Measurements from ENCODE around the gene USH2A. TPM values are rescaled to one million over a fixed set of nuclear protein-coding genes. Genes with fewer than 3 reads are reported as not detected.

The USH2A gene
- total RNA-seq, 2 donors from 2014 or later, result not detected

GRCh38 chr1:215640429-215641148 is 782.7 kb downstream of the USH2A start:
- Mint-ChIP-seq H3K4me3 (no peak overlapping the region), H3K27ac (no peak overlapping the region), H3K36me3 (no peaks in the 10 kb centered on the region), H3K9me3 (peaks cover 13% of the 10 kb centered on the region), H3K27me3 (no peaks in the 10 kb centered on the region), H3K4me1 (ENCODE audit: low read depth in 2 of 2) (no peaks in the 10 kb centered on the region)
- DNase-seq (ENCODE audit: low spot score), result no peak
- ATAC-seq, result no peak

GRCh38 chr1:215637041-215637573 is 786.1 kb downstream of the USH2A start:
- Mint-ChIP-seq H3K36me3 (no peaks in the 10 kb centered on the region), H3K9me3 (peaks cover 7% of the 10 kb centered on the region), H3K4me1 (ENCODE audit: low read depth in 2 of 2) (no peaks in the 10 kb centered on the region), H3K4me3 (no peak overlapping the region), H3K27ac (no peak overlapping the region), H3K27me3 (no peaks in the 10 kb centered on the region)
- ATAC-seq, result no peak
- no peak for DNase-seq (ENCODE audit: low spot score)

DNA sequence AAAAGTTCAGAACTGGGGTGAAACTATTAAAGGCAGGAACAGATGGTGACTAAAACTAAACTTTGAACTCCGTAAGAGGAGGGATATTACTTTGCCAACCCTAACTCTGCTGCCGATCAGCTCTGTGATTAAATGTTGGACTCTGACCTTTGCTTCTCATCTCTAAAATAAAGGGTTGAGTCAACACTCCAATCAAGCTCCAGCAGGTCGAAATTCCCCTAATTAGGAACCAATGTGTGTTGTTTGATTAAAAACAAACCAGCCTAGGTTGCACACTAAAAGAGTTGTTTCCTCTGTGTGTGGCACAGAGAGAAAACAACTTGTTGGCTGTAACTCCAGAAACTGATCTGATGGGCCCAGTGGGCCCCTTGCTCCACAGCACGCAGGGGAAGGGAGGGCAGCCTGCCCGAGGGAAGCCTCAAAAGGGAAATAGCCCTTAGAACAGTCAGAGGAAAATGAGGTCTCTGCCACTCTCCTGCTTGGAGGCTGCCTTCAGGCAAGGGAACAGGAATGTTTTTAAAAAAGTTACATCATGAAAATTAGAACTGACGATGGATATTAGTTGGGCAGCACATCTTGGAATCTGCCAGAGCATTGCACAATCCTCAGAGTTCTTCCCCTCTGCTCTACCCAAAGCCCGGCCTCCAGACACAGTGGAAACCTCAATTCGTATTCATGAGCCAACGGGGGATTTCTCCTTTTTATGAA is 786.8 kb downstream of the USH2A start:
- Mint-ChIP-seq H3K27ac (no peak overlapping the region), H3K9me3 (peaks cover 7% of the 10 kb centered on the region), H3K36me3 (no peaks in the 10 kb centered on the region), H3K4me3 (no peak overlapping the region), H3K4me1 (ENCODE audit: low read depth in 2 of 2) (no peaks in the 10 kb centered on the region), H3K27me3 (no peaks in the 10 kb centered on the region)
- DNase-seq (ENCODE audit: low spot score), result no peak
- ATAC-seq, result no peak

- Mint-ChIP-seq H3K4me3 (no peak overlapping the region), H3K36me3 (no peaks in the 10 kb centered on the region), H3K9me3 (peaks cover 7% of the 10 kb centered on the region), H3K27me3 (no peaks in the 10 kb centered on the region), H3K27ac (no peak overlapping the region), H3K4me1 (ENCODE audit: low read depth in 2 of 2) (no peaks in the 10 kb centered on the region)
- DNase-seq (ENCODE audit: low spot score), result no peak
- no peak for ATAC-seq
These were observed 787.4 kb downstream of the USH2A start for GRCh38 chr1:215635827-215636226.

DNA sequence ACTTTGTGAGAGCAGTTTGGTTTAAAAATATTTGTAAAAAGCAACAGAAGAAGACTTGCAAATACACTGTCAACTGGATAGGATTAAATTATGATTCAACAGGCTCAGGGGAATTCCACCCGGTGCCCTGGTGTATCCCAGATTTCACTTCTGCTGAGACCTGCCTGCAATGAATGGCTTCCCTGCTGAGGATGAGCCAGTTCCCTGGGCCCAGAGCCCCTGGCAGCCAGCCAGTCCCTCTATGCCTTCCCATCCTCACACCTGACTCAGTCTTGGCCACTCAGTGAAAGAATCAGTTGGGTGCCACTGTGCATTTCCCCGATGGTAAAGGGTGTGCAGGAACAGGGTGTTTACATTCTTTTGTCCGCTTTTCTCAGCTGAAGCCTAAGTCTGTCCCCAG is 791.8 kb downstream of the USH2A start:
- Mint-ChIP-seq H3K4me1 (ENCODE audit: low read depth in 2 of 2) (no peaks in the 10 kb centered on the region), H3K36me3 (no peaks in the 10 kb centered on the region), H3K27me3 (no peaks in the 10 kb centered on the region), H3K27ac (no peak overlapping the region), H3K4me3 (no peak overlapping the region), H3K9me3 (peaks cover 10% of the 10 kb centered on the region)
- DNase-seq (ENCODE audit: low spot score), result no peak
- ATAC-seq, result no peak

DNA sequence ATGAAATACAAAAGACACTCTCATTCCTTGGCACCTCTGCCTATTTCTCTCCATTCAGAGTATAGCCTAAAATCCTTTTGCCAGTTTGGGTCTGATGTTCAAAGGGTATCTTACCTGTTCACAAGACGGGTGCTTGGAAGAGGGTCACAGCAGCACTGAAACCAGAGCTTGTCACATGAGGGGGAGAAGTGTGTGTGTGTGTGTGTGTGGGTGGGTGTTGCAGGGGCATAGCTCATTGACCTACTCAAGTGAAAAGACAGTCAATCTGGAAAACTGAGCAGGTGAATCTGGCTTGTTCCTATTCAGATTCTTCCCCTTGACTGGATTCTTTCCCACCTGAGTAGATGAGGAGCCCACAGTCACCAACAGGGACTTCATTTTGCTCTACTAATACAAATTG is 792.2 kb downstream of the USH2A start:
- H3K27ac Mint-ChIP-seq, result no peak overlapping the region
- ATAC-seq (no peak), DNase-seq (ENCODE audit: low spot score) (no peak)
- H3K27me3 Mint-ChIP-seq, result no peaks in the 10 kb centered on the region
- H3K9me3 Mint-ChIP-seq, result peaks cover 10% of the 10 kb centered on the region
- no peaks in the 10 kb centered on the region for H3K36me3 Mint-ChIP-seq
- no peaks in the 10 kb centered on the region for H3K4me1 Mint-ChIP-seq (ENCODE audit: low read depth in 2 of 2)
- no peak overlapping the region for H3K4me3 Mint-ChIP-seq

DNA sequence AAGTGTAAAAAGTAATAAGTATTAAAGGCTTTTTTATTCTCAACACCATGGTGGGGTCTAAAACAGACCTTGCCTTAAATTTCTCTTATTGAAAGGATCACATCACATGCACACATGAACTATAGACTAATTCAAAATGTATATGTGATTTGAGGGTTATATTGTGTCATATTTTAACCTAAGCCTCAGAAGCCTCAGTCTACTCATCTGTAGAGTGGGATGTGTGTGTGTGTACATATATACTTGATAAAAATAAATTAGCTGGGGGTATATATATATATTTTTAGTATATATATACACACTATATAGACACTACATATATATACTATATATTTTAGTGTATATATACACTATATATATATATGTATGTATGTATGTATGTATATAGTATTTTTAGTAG is 797.3 kb downstream of the USH2A start:
- H3K4me3 Mint-ChIP-seq, result no peak overlapping the region
- peaks cover 4% of the 10 kb centered on the region for H3K9me3 Mint-ChIP-seq
- H3K36me3 Mint-ChIP-seq, result peaks cover 1% of the 10 kb centered on the region
- H3K27ac Mint-ChIP-seq, result no peak overlapping the region
- DNase-seq (ENCODE audit: low spot score) (no peak), ATAC-seq (no peak)
- H3K27me3 Mint-ChIP-seq, result no peaks in the 10 kb centered on the region
- no peaks in the 10 kb centered on the region for H3K4me1 Mint-ChIP-seq (ENCODE audit: low read depth in 2 of 2)

- Mint-ChIP-seq H3K36me3 (peaks cover 9% of the 10 kb centered on the region), H3K27me3 (no peaks in the 10 kb centered on the region), H3K9me3 (peaks cover 3% of the 10 kb centered on the region)
These were observed 800.1 kb downstream of the USH2A start for GRCh38 chr1:215623162-215623561.

DNA sequence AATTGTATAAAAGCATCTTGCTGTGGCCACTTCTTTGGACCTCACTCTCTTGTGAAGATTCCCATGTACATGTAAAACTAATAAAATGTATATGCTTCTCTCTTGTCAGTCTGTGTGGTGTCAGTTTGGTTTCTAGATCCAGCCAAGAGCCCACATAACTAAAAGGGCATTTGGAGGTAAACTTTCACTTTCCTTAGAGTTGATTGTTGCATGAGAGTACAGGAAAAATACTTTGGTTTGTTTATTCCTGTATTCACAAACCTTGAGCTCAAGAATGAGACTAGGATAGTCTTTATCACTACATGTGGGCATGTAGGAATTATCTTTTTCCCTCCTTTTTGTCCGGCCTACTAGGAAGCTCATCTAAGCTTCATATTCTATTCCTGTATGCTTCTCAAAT is 805.3 kb downstream of the USH2A start:
- H3K27me3 Mint-ChIP-seq, result no peaks in the 10 kb centered on the region
- peaks cover 0 to 2% of the 10 kb centered on the region in 2 donors for H3K4me1 Mint-ChIP-seq (ENCODE audit: low read depth in 2 of 2)
- peaks cover 3% of the 10 kb centered on the region for H3K9me3 Mint-ChIP-seq
- DNase-seq (ENCODE audit: low spot score), result no peak
- no peak for ATAC-seq
- peaks cover 9% of the 10 kb centered on the region for H3K36me3 Mint-ChIP-seq
- H3K4me3 Mint-ChIP-seq, result no peak overlapping the region
- no peak overlapping the region for H3K27ac Mint-ChIP-seq

More at GRCh38 chr1:215623162-215623561, 800.1 kb downstream of the USH2A start:
- Mint-ChIP-seq H3K27ac (no peak overlapping the region), H3K4me3 (no peak overlapping the region), H3K4me1 (ENCODE audit: low read depth in 2 of 2) (no peaks in the 10 kb centered on the region)
- DNase-seq (ENCODE audit: low spot score) (no peak), ATAC-seq (no peak)

DNA sequence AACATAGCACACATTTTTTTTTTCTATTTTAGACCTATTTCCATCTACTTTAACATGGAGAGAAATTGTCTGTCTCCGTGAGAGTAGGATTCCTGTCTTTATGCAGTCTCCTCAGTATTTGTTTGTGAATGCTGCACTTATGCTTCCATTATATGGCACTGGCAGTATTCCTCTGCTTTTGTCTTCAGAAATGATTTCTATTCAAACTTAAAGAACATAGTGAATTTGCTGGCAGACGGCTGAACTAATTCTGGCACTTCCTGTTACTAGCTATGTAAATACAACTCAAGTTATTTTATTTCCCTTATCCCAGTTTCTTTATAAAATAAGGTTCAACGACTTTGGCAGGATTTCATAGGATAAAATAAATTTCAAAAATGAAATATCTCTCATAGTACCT is 810.9 kb downstream of the USH2A start:
- no peaks in the 10 kb centered on the region for H3K4me1 Mint-ChIP-seq (ENCODE audit: low read depth in 2 of 2)
- ATAC-seq (no peak), DNase-seq (ENCODE audit: low spot score) (no peak)
- H3K9me3 Mint-ChIP-seq, result no peaks in the 10 kb centered on the region
- H3K27me3 Mint-ChIP-seq, result no peaks in the 10 kb centered on the region
- H3K36me3 Mint-ChIP-seq, result no peaks in the 10 kb centered on the region
- no peak overlapping the region for H3K4me3 Mint-ChIP-seq
- no peak overlapping the region for H3K27ac Mint-ChIP-seq

- H3K27me3 Mint-ChIP-seq, result no peaks in the 10 kb centered on the region
- peaks cover 4% of the 10 kb centered on the region for H3K36me3 Mint-ChIP-seq
- DNase-seq (ENCODE audit: low spot score), result no peak
- no peak for ATAC-seq
- H3K9me3 Mint-ChIP-seq, result no peaks in the 10 kb centered on the region
- H3K4me1 Mint-ChIP-seq (ENCODE audit: low read depth in 2 of 2), result no peaks in the 10 kb centered on the region
- no peak overlapping the region for H3K27ac Mint-ChIP-seq
- H3K4me3 Mint-ChIP-seq, result no peak overlapping the region
These were observed 814.6 kb downstream of the USH2A start for GRCh38 chr1:215608646-215609045.

DNA sequence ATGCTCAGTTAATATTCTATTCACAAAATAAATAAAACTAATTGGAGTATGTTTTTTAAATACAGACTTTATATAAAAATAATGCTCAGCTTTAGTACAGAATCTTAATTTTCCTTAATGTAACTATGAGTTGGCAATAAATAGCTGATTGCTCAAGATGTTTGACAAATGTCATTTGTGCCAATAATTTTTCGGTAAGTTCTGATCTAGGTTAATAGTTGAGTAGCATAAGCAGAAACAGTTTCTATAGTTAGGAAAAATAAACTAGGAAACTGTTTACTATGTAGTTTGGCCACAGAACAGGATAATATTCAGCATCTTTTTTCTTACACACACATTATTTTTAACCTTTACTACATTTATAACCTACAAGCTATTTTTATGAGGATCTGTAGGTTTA is 815.8 kb downstream of the USH2A start:
- Mint-ChIP-seq H3K9me3 (no peaks in the 10 kb centered on the region), H3K36me3 (peaks cover 4% of the 10 kb centered on the region), H3K27ac (no peak overlapping the region), H3K27me3 (no peaks in the 10 kb centered on the region), H3K4me1 (ENCODE audit: low read depth in 2 of 2) (no peaks in the 10 kb centered on the region), H3K4me3 (no peak overlapping the region)
- ATAC-seq (no peak), DNase-seq (ENCODE audit: low spot score) (no peak)

DNA sequence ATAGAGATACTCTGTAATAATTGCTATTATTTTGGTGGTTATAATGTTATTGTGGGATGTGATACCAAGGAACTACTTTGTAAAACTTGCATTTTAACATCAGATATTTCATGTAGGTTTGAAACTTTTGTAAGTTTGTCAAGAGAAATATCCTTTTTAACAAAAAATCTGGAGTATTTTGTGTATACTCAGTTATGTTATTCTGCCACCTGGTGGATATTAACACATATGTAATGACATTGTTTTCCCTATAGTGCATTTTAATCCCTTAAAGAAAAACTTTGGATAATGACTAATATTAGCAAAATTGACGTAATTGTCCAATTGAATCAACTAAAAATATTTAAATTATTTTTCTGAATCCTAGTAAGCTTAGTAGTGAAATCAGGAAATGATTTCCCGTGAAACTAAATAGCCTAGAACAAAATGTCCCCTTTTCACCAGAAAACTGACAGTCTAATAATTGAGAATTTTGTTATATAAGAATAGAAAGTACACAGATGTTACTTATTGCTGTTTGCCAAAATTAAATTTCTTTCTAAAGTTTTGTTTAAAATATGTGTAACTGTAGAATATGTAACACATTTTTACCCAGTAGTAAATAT is 816.6 kb downstream of the USH2A start:
- Mint-ChIP-seq H3K36me3 (peaks cover 4% of the 10 kb centered on the region), H3K9me3 (no peaks in the 10 kb centered on the region), H3K4me3 (no peak overlapping the region), H3K4me1 (ENCODE audit: low read depth in 2 of 2) (no peaks in the 10 kb centered on the region), H3K27me3 (no peaks in the 10 kb centered on the region), H3K27ac (no peak overlapping the region)
- DNase-seq (ENCODE audit: low spot score), result no peak
- no peak for ATAC-seq

DNA sequence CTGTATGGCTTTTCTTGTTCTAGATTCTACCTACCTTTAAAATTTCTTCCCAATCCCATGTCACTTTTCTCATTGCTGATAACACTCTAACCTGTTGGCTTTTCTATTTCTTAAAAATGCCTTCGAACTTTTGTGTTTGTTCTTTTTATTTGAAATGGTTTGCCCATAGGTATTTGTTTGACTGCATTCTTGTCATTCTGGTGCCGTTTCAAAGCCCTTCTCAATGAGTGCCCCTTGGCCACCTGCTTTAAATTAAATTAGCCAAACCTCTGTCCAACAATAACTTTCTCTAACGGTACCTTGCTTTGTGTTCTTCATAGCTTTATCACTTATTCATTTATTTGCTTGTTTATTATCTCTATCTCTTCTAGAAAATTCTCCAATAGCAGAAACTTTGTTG is 817.2 kb downstream of the USH2A start:
- no peak overlapping the region for H3K27ac Mint-ChIP-seq
- H3K36me3 Mint-ChIP-seq, result peaks cover 4% of the 10 kb centered on the region
- ATAC-seq (no peak), DNase-seq (ENCODE audit: low spot score) (no peak)
- H3K9me3 Mint-ChIP-seq, result no peaks in the 10 kb centered on the region
- H3K27me3 Mint-ChIP-seq, result no peaks in the 10 kb centered on the region
- no peaks in the 10 kb centered on the region for H3K4me1 Mint-ChIP-seq (ENCODE audit: low read depth in 2 of 2)
- no peak overlapping the region for H3K4me3 Mint-ChIP-seq
